ENCODE measurements around the gene PCDH10. TPM values are rescaled to one million over a fixed set of nuclear protein-coding genes. Genes with fewer than 3 reads are reported as not detected.
"Not testable (repeated sequence)": the region's sequence is repeated elsewhere in the genome, so short reads cannot be mapped to it uniquely, and the experiment has no call there.

Gene PCDH10
- total RNA-seq, 2 experiments from 2014 or later: not detected

- CTCF ChIA-PET: no interaction called here
- DNase-seq: no peak
- no peaks in the 10 kb centered on the region for H3K4me1 Mint-ChIP-seq (ENCODE audit: low read depth)
- no peaks in the 10 kb centered on the region for H3K36me3 Mint-ChIP-seq (ENCODE audit: low read depth)
- no peaks in the 10 kb centered on the region for H3K9me3 Mint-ChIP-seq
- intact Hi-C loops (cut with micrococcal nuclease): no loop called here
- no peaks in the 10 kb centered on the region for H3K27me3 Mint-ChIP-seq (ENCODE audit: low read depth)
- H3K4me3 Mint-ChIP-seq: no peak overlapping the region
- H3K27ac Mint-ChIP-seq: no peak overlapping the region
These were observed 37.8 kb downstream of the PCDH10 start for GRCh38 chr4:133186845-133187244.

- no peaks in the 10 kb centered on the region for H3K4me1 Mint-ChIP-seq (ENCODE audit: low read depth)
- H3K36me3 Mint-ChIP-seq (ENCODE audit: low read depth): no peaks in the 10 kb centered on the region
- H3K9me3 Mint-ChIP-seq: no peaks in the 10 kb centered on the region
- intact Hi-C loops (cut with micrococcal nuclease): no loop called here
- no peaks in the 10 kb centered on the region for H3K27me3 Mint-ChIP-seq (ENCODE audit: low read depth)
- H3K27ac Mint-ChIP-seq: no peak overlapping the region
- CTCF ChIA-PET: no interaction called here
- no peak for DNase-seq
- no peak overlapping the region for H3K4me3 Mint-ChIP-seq
These were observed 39.5 kb downstream of the PCDH10 start for GRCh38 chr4:133188433-133189146.

GRCh38 chr4:133189147-133189517 lies 40.0 kb downstream of the PCDH10 start:
- no peaks in the 10 kb centered on the region for H3K36me3 Mint-ChIP-seq (ENCODE audit: low read depth)
- CTCF ChIA-PET: no interaction called here
- H3K27me3 Mint-ChIP-seq (ENCODE audit: low read depth): no peaks in the 10 kb centered on the region
- H3K4me1 Mint-ChIP-seq (ENCODE audit: low read depth): no peaks in the 10 kb centered on the region
- no peaks in the 10 kb centered on the region for H3K9me3 Mint-ChIP-seq
- no peak for DNase-seq
- H3K27ac Mint-ChIP-seq: no peak overlapping the region
- intact Hi-C loops (cut with micrococcal nuclease): no loop called here
- H3K4me3 Mint-ChIP-seq: no peak overlapping the region

- H3K4me1 Mint-ChIP-seq (ENCODE audit: low read depth): no peaks in the 10 kb centered on the region
- intact Hi-C loops (cut with micrococcal nuclease): no loop called here
- no peak overlapping the region for H3K4me3 Mint-ChIP-seq
- no peaks in the 10 kb centered on the region for H3K27me3 Mint-ChIP-seq (ENCODE audit: low read depth)
- no peaks in the 10 kb centered on the region for H3K9me3 Mint-ChIP-seq
- CTCF ChIA-PET: no interaction called here
- no peaks in the 10 kb centered on the region for H3K36me3 Mint-ChIP-seq (ENCODE audit: low read depth)
- no peak overlapping the region for H3K27ac Mint-ChIP-seq
- no peak for DNase-seq
These were observed 41.0 kb downstream of the PCDH10 start for GRCh38 chr4:133190098-133190497.

GRCh38 chr4:133208694-133209285 lies 59.7 kb downstream of the PCDH10 start:
- DNase-seq: no peak
- intact Hi-C loops (cut with micrococcal nuclease): no loop called here
- Mint-ChIP-seq H3K4me1 (ENCODE audit: low read depth) (no peaks in the 10 kb centered on the region), H3K36me3 (ENCODE audit: low read depth) (no peaks in the 10 kb centered on the region), H3K27me3 (ENCODE audit: low read depth) (no peaks in the 10 kb centered on the region), H3K9me3 (peaks cover 5% of the 10 kb centered on the region), H3K4me3 (no peak overlapping the region), H3K27ac (no peak overlapping the region)
- CTCF ChIA-PET: no interaction called here

GRCh38 chr4:133233922-133234321 lies 84.8 kb downstream of the PCDH10 start:
- CTCF ChIA-PET: no interaction called here
- H3K36me3 Mint-ChIP-seq (ENCODE audit: low read depth): no peaks in the 10 kb centered on the region
- no peak overlapping the region for H3K4me3 Mint-ChIP-seq

GRCh38 chr4:133240451-133240850 lies 91.4 kb downstream of the PCDH10 start:
- H3K27ac Mint-ChIP-seq; CTCF ChIA-PET; H3K27me3 Mint-ChIP-seq (ENCODE audit: low read depth); DNase-seq; H3K4me3 Mint-ChIP-seq; H3K9me3 Mint-ChIP-seq; H3K36me3 Mint-ChIP-seq (ENCODE audit: low read depth); H3K4me1 Mint-ChIP-seq (ENCODE audit: low read depth); intact Hi-C loops (cut with micrococcal nuclease): not testable (repeated sequence)

More at GRCh38 chr4:133233922-133234321, 84.8 kb downstream of the PCDH10 start:
- no peak for DNase-seq
- Mint-ChIP-seq H3K27ac (no peak overlapping the region), H3K27me3 (ENCODE audit: low read depth) (no peaks in the 10 kb centered on the region), H3K4me1 (ENCODE audit: low read depth) (no peaks in the 10 kb centered on the region), H3K9me3 (peaks cover 5% of the 10 kb centered on the region)
- intact Hi-C loops (cut with micrococcal nuclease): no loop called here
